ENCODE data around the gene OSBPL7.
A peak's percentile ranks its signal among the peaks of the same experiment; 100 is the strongest.

The OSBPL7 gene

GRCh38 chr17:47846716-47847340, 25.2 kb upstream of the OSBPL7 start:
- DNase-seq (ENCODE audit: low spot score): no peak

GRCh38 chr17:47845716-47846075, 24.1 kb upstream of the OSBPL7 start:
- DNase-seq (ENCODE audit: low spot score): no peak

- no peak for DNase-seq (ENCODE audit: low spot score)
Observed at GRCh38 chr17:47844814-47845715, 23.5 kb upstream of the OSBPL7 start.

- DNase-seq (ENCODE audit: low spot score): no peak
Observed at GRCh38 chr17:47844227-47844626, 22.6 kb upstream of the OSBPL7 start.

- no peak for DNase-seq (ENCODE audit: low spot score)
Observed at GRCh38 chr17:47843391-47843730, 21.8 kb upstream of the OSBPL7 start.

GRCh38 chr17:47841488-47842291, 20.1 kb upstream of the OSBPL7 start:
- no peak for DNase-seq (ENCODE audit: low spot score)

- DNase-seq (ENCODE audit: low spot score): peak; percentile 79
Observed at GRCh38 chr17:47840742-47841487, 19.3 kb upstream of the OSBPL7 start, which contains the start of gene SCRN2. SCRN2 (minus strand) TSS chr17:47841273; CDS start chr17:47840843, 430 bp downstream.

GRCh38 chr17:47840001-47840741, 18.6 kb upstream of the OSBPL7 start:
- no peak for DNase-seq (ENCODE audit: low spot score)

- DNase-seq (ENCODE audit: low spot score): no peak
Observed at GRCh38 chr17:47839071-47839470, 17.5 kb upstream of the OSBPL7 start.

- DNase-seq (ENCODE audit: low spot score): no peak
Observed at GRCh38 chr17:47838636-47839035, 17.0 kb upstream of the OSBPL7 start.

GRCh38 chr17:47837401-47838039, 15.9 kb upstream of the OSBPL7 start:
- DNase-seq (ENCODE audit: low spot score): no peak

GRCh38 chr17:47836601-47837000, 15.0 kb upstream of the OSBPL7 start:
- DNase-seq (ENCODE audit: low spot score): no peak

- DNase-seq (ENCODE audit: low spot score): no peak
Observed at GRCh38 chr17:47834756-47835155, 13.2 kb upstream of the OSBPL7 start.

GRCh38 chr17:47831934-47832327, 10.3 kb upstream of the OSBPL7 start:
- no peak for DNase-seq (ENCODE audit: low spot score)

GRCh38 chr17:47831003-47831933, 9.7 kb upstream of the OSBPL7 start, which contains the start of the genes LRRC46 and MRPL10:
LRRC46 (plus strand) TSS chr17:47831670; CDS start chr17:47831990, 320 bp downstream.
MRPL10 (minus strand) TSS chr17:47831541; CDS start chr17:47831511, 30 bp downstream.
- DNase-seq (ENCODE audit: low spot score): peak; percentile 99

GRCh38 chr17:47830396-47831002, 8.9 kb upstream of the OSBPL7 start:
- DNase-seq (ENCODE audit: low spot score): no peak

GRCh38 chr17:47829870-47830269, 8.3 kb upstream of the OSBPL7 start:
- DNase-seq (ENCODE audit: low spot score): no peak

- no peak for DNase-seq (ENCODE audit: low spot score)
Observed at GRCh38 chr17:47823519-47823918, 1.9 kb upstream of the OSBPL7 start.

- no peak for DNase-seq (ENCODE audit: low spot score)
Observed at GRCh38 chr17:47822785-47823184, 1.2 kb upstream of the OSBPL7 start.

Data from COLO829 (cell line).